B cell (primary cell): ENCODE data around the gene EYA4.

Source experiments
- CTCF ChIP-seq: fragments of 200-600 bp; IDR thresholded peaks from one replicate; pipeline ENCODE4 v1.8.0; 2022; ENCODE audit warnings: antibody characterized with exemption, mild to moderate bottlenecking
- EZH2 ChIP-seq: IDR thresholded peaks from 2 replicates; pipeline ENCODE4 v1.6.1; 2012; ENCODE audit warnings: borderline replicate concordance, low read depth, mild to moderate bottlenecking, moderate library complexity, low read length; ENCODE audit not compliant: insufficient read depth, poor library complexity, severe bottlenecking

GRCh38 chr6:133447924-133448323 is 206.8 kb downstream of the EYA4 start:
- TF ChIP-seq CTCF (no peak), EZH2 (no peak)
